ENCODE measurements around the gene LIN7A. TPM values are rescaled to one million over a fixed set of nuclear protein-coding genes. Genes with fewer than 3 reads are reported as not detected.

The LIN7A gene
- total RNA-seq, 1 donor from 2014 or later, result 0.80 TPM

DNA sequence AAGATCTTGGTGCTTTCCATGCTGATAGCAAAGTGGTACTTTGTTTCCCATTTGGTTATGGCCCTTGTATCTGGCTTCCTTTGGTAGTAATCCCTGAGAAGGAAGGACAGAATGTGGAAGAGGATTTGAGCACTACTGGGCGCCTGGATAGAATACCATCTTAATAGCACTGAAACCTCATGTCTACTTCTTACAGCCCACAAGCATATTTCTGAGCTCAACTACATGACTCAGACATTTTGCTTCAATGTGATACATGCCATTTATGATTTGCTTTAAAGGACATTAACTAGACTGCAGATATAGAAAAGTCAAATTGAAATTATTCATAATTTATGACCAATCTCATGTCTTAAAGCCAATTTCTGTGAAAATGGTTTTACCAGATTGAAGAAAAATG, 80.4 kb downstream of the LIN7A start:
- no peak for DNase-seq (ENCODE audit: low spot score)
- Mint-ChIP-seq H3K4me1 (ENCODE audit: low read depth) (peaks cover 26% of the 10 kb centered on the region), H3K9me3 (ENCODE audit: low read depth) (peaks cover 3% of the 10 kb centered on the region), H3K36me3 (ENCODE audit: low read depth) (no peaks in the 10 kb centered on the region), H3K27ac (ENCODE audit: unreplicated experiment) (no peak overlapping the region), H3K27me3 (ENCODE audit: low read depth) (no peaks in the 10 kb centered on the region), H3K4me3 (ENCODE audit: unreplicated experiment) (no peak overlapping the region)
- TF ChIP-seq, protein P1, sequence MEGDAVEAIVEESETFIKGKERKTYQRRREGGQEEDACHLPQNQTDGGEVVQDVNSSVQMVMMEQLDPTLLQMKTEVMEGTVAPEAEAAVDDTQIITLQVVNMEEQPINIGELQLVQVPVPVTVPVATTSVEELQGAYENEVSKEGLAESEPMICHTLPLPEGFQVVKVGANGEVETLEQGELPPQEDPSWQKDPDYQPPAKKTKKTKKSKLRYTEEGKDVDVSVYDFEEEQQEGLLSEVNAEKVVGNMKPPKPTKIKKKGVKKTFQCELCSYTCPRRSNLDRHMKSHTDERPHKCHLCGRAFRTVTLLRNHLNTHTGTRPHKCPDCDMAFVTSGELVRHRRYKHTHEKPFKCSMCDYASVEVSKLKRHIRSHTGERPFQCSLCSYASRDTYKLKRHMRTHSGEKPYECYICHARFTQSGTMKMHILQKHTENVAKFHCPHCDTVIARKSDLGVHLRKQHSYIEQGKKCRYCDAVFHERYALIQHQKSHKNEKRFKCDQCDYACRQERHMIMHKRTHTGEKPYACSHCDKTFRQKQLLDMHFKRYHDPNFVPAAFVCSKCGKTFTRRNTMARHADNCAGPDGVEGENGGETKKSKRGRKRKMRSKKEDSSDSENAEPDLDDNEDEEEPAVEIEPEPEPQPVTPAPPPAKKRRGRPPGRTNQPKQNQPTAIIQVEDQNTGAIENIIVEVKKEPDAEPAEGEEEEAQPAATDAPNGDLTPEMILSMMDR (IDR thresholded peaks at IDR 0.05), result no peak

DNA sequence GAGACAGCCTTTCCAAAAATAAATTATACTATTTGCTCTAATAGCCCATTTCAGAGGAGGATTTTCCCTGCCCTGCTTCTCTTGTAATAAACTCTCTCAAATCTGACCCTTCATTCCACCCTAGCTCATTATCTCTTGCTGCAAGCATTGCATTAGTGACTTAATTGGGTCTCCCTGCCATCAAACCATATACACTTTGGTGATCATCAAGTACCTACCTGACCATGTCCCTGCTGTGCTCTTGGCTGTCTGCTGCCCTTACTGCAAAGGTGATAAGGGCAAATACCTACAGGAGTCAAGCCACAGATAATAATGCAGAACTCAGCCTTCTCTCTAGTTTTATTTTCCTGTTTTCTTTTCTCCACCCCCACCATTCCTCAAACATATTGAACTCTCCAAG, 88.4 kb downstream of the LIN7A start:
- TF ChIP-seq, protein P1 (IDR thresholded peaks at IDR 0.05), result no peak
- Mint-ChIP-seq H3K27me3 (ENCODE audit: low read depth) (no peaks in the 10 kb centered on the region), H3K36me3 (ENCODE audit: low read depth) (no peaks in the 10 kb centered on the region), H3K9me3 (ENCODE audit: low read depth) (no peaks in the 10 kb centered on the region), H3K27ac (ENCODE audit: unreplicated experiment) (no peak overlapping the region), H3K4me3 (ENCODE audit: unreplicated experiment) (no peak overlapping the region), H3K4me1 (ENCODE audit: low read depth) (peaks cover 2% of the 10 kb centered on the region)
- no peak for DNase-seq (ENCODE audit: low spot score)

DNA sequence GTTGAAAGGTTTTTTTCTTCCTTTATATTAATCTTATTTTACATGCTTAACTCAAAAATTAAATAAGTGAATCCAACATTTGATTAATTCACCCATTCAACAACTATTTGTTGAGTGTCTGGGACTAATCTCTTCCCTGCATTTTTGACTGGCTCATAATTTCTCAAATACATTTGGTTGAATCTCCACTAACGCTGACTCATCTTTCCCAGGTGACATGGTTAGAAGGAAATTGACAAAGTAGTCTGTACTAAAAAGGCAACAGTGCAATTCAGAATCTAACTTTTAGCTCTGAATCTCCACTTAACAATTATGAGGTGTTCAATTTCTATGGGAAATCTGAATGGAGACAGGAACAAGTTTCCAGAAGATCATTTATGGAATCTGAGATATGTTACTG, 88.9 kb downstream of the LIN7A start:
- TF ChIP-seq, protein P1 (IDR thresholded peaks at IDR 0.05), result no peak
- DNase-seq (ENCODE audit: low spot score), result no peak
- Mint-ChIP-seq H3K4me3 (ENCODE audit: unreplicated experiment) (no peak overlapping the region), H3K4me1 (ENCODE audit: low read depth) (peaks cover 2% of the 10 kb centered on the region), H3K27me3 (ENCODE audit: low read depth) (no peaks in the 10 kb centered on the region), H3K9me3 (ENCODE audit: low read depth) (no peaks in the 10 kb centered on the region), H3K27ac (ENCODE audit: unreplicated experiment) (no peak overlapping the region), H3K36me3 (ENCODE audit: low read depth) (no peaks in the 10 kb centered on the region)

DNA sequence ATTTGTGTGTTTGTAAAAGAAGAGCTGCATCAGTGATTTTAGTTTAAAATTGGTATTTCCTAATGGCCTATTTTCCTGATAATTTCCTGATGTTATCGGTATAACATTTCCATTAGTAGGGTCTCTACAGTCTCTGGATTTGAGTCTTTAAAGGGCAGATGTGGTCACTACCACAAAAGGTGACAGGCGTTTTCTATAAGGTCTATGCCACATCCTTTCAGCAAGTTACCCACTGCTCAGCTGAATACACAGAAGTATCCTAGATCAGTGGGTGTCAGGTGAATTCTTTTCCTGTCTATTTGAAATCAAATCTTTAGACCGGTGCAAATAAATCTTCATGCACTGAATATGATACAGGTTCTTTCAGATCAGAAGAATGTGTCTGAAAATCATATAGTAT, 90.2 kb downstream of the LIN7A start:
- peaks cover 2% of the 10 kb centered on the region for H3K4me1 Mint-ChIP-seq (ENCODE audit: low read depth)
- no peaks in the 10 kb centered on the region for H3K27me3 Mint-ChIP-seq (ENCODE audit: low read depth)
- TF ChIP-seq, protein P1 (IDR thresholded peaks at IDR 0.05), result no peak
- H3K36me3 Mint-ChIP-seq (ENCODE audit: low read depth), result no peaks in the 10 kb centered on the region
- no peak for DNase-seq (ENCODE audit: low spot score)
- no peak overlapping the region for H3K27ac Mint-ChIP-seq (ENCODE audit: unreplicated experiment)
- no peak overlapping the region for H3K4me3 Mint-ChIP-seq (ENCODE audit: unreplicated experiment)
- no peaks in the 10 kb centered on the region for H3K9me3 Mint-ChIP-seq (ENCODE audit: low read depth)

DNA sequence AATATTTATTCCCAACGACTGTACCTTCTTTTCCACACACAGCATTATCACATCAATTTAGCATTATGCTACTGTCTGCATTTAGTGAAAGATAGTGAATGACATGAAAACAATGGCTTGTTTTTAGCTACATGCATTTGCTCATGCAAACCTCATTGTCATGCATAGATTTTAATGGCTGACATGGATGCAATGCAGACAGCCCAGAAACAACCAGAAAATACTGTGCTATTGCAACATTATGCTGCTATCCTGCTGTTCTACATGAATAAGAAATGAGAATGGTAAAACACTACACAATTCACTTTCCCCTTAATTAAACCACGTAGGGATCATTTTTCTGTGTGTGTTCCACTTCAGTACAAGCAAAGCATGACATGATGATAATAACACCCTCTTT, 90.8 kb downstream of the LIN7A start:
- Mint-ChIP-seq H3K4me3 (ENCODE audit: unreplicated experiment) (no peak overlapping the region), H3K4me1 (ENCODE audit: low read depth) (peaks cover 2% of the 10 kb centered on the region), H3K36me3 (ENCODE audit: low read depth) (no peaks in the 10 kb centered on the region), H3K27me3 (ENCODE audit: low read depth) (no peaks in the 10 kb centered on the region), H3K27ac (ENCODE audit: unreplicated experiment) (no peak overlapping the region), H3K9me3 (ENCODE audit: low read depth) (no peaks in the 10 kb centered on the region)
- TF ChIP-seq, protein P1 (IDR thresholded peaks at IDR 0.05), result no peak
- no peak for DNase-seq (ENCODE audit: low spot score)

Data from chondrocyte (in vitro differentiated cells).